ENCODE data around the gene PITPNM3.

DNA sequence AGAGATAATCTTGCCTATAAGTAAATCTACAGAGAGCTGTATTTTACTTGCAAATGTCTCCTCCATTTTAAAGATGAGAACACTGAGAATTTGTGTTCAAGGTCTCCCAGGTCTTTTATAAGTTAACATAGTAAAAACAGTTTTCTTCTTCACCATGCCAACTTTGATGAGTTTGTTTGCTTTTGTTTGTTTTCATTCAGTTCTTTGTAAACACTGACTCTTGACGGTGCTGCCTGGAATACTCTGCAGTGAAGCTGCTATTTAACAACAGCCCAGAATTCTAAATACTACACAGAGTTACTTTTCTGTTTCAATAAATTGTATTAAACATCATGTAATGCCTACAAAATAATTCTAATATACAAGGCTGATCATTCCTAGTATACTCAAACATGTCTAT, 41.4 kb upstream of the PITPNM3 start:
- TF ChIP-seq POLR2A (IDR thresholded peaks at IDR 0.05): no peak
- TF ChIP-seq, protein P1, sequence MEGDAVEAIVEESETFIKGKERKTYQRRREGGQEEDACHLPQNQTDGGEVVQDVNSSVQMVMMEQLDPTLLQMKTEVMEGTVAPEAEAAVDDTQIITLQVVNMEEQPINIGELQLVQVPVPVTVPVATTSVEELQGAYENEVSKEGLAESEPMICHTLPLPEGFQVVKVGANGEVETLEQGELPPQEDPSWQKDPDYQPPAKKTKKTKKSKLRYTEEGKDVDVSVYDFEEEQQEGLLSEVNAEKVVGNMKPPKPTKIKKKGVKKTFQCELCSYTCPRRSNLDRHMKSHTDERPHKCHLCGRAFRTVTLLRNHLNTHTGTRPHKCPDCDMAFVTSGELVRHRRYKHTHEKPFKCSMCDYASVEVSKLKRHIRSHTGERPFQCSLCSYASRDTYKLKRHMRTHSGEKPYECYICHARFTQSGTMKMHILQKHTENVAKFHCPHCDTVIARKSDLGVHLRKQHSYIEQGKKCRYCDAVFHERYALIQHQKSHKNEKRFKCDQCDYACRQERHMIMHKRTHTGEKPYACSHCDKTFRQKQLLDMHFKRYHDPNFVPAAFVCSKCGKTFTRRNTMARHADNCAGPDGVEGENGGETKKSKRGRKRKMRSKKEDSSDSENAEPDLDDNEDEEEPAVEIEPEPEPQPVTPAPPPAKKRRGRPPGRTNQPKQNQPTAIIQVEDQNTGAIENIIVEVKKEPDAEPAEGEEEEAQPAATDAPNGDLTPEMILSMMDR (IDR thresholded peaks at IDR 0.05): no peak

All from heart left ventricle (tissue), 13 donors.